C4-2B (cell line): Measurements from ENCODE around the gene GRPEL2.

Source experiments
- H3K27ac ChIP-seq: fragments of 450-650 bp; 2 replicates; pipeline ENCODE4 v1.5.1; 2017
- CTCF ChIP-seq: fragments of 450-650 bp; conservative IDR thresholded peaks from 2 replicates; pipeline ENCODE4 v1.5.1; 2017; ENCODE audit warnings: mild to moderate bottlenecking
- ZFX ChIP-seq: fragments of 450-650 bp; IDR thresholded peaks from 2 replicates; pipeline ENCODE4 v1.6.1; 2017

Gene GRPEL2

GRCh38 chr5:149355688-149356087 lies 10.4 kb downstream of the GRPEL2 start:
- no peak for TF ChIP-seq ZFX
- TF ChIP-seq CTCF, result no peak

GRCh38 chr5:149356391-149356790 lies 11.1 kb downstream of the GRPEL2 start:
- TF ChIP-seq CTCF (no peak), ZFX (no peak)
- H3K27ac ChIP-seq, result no peak overlapping the region

More at GRCh38 chr5:149355688-149356087, 10.4 kb downstream of the GRPEL2 start:
- no peak overlapping the region for H3K27ac ChIP-seq

GRCh38 chr5:149357370-149358293 lies 12.3 kb downstream of the GRPEL2 start, which contains the start of gene PCYOX1L:
PCYOX1L (plus strand) TSS chr5:149358046; CDS start chr5:149358069, 23 bp downstream.
- H3K27ac ChIP-seq, result peak within 1 kb of the TSS; percentile 85

GRCh38 chr5:149358294-149358651 lies 13.0 kb downstream of the GRPEL2 start:
- peak overlapping the region; percentile 85 for H3K27ac ChIP-seq

More at GRCh38 chr5:149357370-149358293, 12.3 kb downstream of the GRPEL2 start, which contains the start of gene PCYOX1L:
- TF ChIP-seq CTCF, result no peak
- no peak for TF ChIP-seq ZFX

GRCh38 chr5:149358868-149359495 lies 13.7 kb downstream of the GRPEL2 start:
- peak overlapping the region; percentile 85; the same call in 1 of the 2 replicates for H3K27ac ChIP-seq
- TF ChIP-seq CTCF, result no peak
- TF ChIP-seq ZFX, result no peak

More at GRCh38 chr5:149358294-149358651, 13.0 kb downstream of the GRPEL2 start:
- TF ChIP-seq CTCF, result no peak
- no peak for TF ChIP-seq ZFX

GRCh38 chr5:149360272-149360671 lies 15.0 kb downstream of the GRPEL2 start:
- H3K27ac ChIP-seq, result no peak overlapping the region
- no peak for TF ChIP-seq CTCF
- no peak for TF ChIP-seq ZFX

- H3K27ac ChIP-seq, result no peak overlapping the region
- TF ChIP-seq CTCF (no peak), ZFX (no peak)
These were observed 17.2 kb downstream of the GRPEL2 start for GRCh38 chr5:149362541-149362940.
